HG03039 (cell line): ENCODE measurements around the gene CCDC121.

Experiments
- ATAC-seq: cut with Tn5 transposase; IDR thresholded peaks from one replicate; pipeline ENCODE4 v1.9.1; 2021; ENCODE audit warnings: mild to moderate bottlenecking, moderate library complexity; ENCODE audit not compliant: unreplicated experiment

Gene CCDC121

DNA sequence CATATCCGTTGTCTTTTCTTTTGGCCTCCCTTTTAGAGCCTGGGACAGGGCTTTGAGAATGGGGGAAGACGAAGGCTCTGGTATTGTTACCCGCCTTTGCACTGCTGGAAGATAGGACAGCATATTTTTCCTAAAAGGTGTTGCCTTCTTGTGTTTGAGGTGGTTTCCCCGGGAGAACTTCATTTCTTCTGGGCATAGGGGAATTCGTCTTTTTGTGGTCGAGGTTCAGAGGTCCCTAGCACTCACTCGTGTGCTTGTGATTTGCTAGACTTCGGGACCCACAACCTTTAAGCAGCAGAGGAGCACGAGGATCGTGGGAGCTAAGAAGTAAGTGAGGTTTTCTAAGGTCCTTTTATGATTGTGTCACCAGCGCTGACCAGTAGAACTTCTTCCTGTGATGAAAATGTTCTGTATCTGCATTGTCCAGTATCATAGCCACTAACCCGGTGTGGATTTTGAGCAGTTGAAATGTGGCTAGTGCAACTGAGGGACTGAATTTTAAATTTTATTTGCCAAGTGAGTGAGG, 45.4 kb downstream of the CCDC121 start:
- ATAC-seq: no peak

DNA sequence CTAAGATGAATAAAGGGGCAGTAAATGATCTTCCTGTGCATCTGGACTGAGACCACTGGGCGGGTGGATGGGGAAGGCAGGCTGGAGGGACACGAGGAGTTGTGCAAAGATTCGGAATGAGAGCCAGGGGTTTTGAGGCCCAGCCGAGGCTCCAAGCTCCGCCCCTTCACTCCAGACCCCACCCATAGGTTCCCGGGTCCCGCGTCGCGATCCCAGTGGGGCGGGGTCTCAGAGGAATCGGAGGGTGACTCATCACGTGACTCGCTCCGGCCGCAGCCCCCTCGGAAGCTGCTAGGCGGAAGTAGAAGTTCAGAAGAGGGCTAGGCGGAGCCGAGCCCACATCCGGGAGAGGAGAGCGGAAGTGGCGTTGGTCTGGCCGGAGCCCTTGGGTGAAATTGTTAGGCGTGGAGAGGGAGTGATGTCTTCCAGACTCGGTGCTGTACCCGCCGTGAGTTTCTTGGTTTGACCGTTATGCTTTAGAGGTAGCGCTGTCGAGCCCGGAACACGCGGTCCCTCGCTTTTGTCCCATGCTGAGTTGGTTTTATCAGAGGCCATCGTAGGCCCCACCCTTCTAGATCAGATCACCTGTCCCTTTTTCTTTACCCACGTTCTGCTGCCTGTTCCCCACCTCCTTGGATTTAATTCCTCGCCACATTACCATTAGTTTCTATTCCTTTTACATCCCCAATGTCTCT, 46.0 kb downstream of the CCDC121 start, which contains the start of gene ZNF512:
ZNF512 (plus strand) TSS at position 348 of the 695 bp plus-strand sequence; CDS start at position 419, 71 bp downstream.
- ATAC-seq: peak; percentile 73

DNA sequence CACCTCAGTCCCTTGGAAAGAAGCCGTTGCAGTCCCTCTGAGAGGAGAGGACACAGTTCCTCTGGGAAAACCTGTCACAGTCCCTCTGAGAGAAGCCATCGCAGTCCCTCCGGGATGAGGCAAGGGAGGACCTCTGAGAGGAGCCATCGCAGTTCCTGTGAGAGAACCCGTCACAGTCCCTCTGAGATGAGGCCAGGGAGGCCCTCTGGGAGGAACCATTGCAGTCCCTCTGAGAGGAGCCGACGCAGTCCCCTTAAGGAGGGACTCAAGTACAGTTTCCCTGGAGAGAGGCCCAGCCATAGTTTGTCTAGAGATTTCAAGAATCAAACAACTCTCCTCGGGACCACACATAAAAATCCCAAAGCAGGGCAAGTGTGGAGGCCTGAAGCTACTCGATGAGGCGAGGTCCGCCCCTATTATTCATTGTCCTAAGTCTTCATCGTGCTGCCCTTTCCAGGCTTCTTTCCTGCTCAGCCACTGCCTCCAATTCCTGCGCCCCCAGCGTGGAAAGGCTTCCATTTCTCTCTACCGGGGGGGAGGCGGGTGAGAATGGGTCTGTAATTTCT, 46.6 kb downstream of the CCDC121 start:
- ATAC-seq: no peak

DNA sequence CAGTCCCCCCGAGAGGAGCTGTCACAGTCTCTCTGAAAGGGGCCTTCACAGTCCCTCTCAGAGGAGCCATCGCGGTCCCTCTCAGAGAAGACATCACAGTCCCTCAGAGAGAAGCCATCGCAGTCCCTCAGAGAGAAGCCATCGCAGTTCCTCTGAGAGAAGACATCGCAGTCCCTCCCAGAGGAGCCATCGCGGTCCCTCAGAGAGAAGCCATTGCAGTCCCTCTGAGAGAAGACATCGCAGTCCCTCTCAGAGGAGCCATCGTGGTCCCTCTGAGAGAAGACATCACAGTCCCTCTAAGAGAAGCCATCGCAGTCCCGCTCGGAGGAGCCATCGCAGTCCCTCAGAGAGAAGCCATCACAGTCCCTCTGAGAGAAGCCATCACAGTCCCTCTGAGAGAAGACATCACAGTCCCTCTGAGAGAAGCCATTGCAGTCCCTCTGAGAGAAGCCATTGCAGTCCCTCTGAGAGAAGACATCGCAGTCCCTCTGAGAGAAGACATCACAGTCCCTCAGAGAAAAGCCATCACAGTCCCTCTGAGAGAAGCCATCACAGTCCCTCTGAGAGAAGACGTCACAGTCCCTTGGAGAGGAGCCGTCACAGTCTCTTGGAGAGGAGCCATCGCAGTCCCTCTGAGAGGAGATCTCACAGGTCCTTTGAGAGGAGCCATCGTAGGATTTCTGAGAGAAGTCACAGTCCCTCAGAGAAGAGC, 47.2 kb downstream of the CCDC121 start:
- no peak for ATAC-seq
